Peyer's patch (tissue), 4 donors: ENCODE measurements around the gene DNAJB6. TPM values are rescaled to one million over a fixed set of nuclear protein-coding genes. Genes with fewer than 3 reads are reported as not detected.

Experiments
- DNase-seq, 3 donors: peaks; one replicate each; pipeline ENCODE4 v3.0.0-alpha.2; 2017 to 2019
- H3K27ac ChIP-seq, 4 donors: fragments of 200-600 bp; sonication (generic); one replicate each; pipeline ENCODE4 v1.5.1; 2016 to 2019
- H3K27me3 ChIP-seq, 2 donors: fragments of 200-600 bp; sonication (generic); one replicate each; pipeline ENCODE4 v1.5.1; 2019
- H3K36me3 ChIP-seq, 3 donors: fragments of 200-600 bp; sonication (generic); one replicate each; pipeline ENCODE4 v1.5.1; 2016 to 2019
- H3K4me1 ChIP-seq, 4 donors: fragments of 200-600 bp; sonication (generic); one replicate each; pipeline ENCODE4 v1.5.1; 2016 to 2019
- H3K4me3 ChIP-seq, 4 donors: fragments of 200-600 bp; sonication (generic); 1 replicate in 3 of 4; 2 replicates in 1 of 4; pipeline ENCODE4 v1.5.1; 2016 to 2019; ENCODE audit warnings: mild to moderate bottlenecking in 1 of 4
- H3K9me3 ChIP-seq, 4 donors: fragments of 200-600 bp; sonication (generic); one replicate each; pipeline ENCODE4 v1.5.1; 2016 to 2019; ENCODE audit warnings: mild to moderate bottlenecking in 1 of 4
- POLR2A ChIP-seq, 2 donors: fragments of 450-650 bp; IDR thresholded peaks; one replicate each; pipeline ENCODE4 v1.5.1; 2017; ENCODE audit warnings: antibody characterized with exemption in 2 of 2, mild to moderate bottlenecking in 2 of 2, moderate library complexity in 2 of 2
- total RNA-seq, 4 donors: library from RNA; depleted of rRNA; stranded (reverse); fragments of >200 nt; gene quantifications; one replicate each; pipeline ENCODE4 v1.1.0, GENCODE V29; 2016
- TF ChIP-seq, protein P1 (sequence below), 6 experiments: fragments of 450-650 bp in 4 of 6; fragments of 200-600 bp in 2 of 6; sonication (generic) in 1 of 6; IDR thresholded peaks; one replicate each; pipeline ENCODE4 v1.5.1; 2017 to 2019; ENCODE audit warnings: antibody characterized with exemption in 6 of 6, mild to moderate bottlenecking in 3 of 6, moderate library complexity in 1 of 6

The DNAJB6 gene
- total RNA-seq, 4 donors from 2014 or later: 47.1 to 129 (median 61.3) TPM

DNA sequence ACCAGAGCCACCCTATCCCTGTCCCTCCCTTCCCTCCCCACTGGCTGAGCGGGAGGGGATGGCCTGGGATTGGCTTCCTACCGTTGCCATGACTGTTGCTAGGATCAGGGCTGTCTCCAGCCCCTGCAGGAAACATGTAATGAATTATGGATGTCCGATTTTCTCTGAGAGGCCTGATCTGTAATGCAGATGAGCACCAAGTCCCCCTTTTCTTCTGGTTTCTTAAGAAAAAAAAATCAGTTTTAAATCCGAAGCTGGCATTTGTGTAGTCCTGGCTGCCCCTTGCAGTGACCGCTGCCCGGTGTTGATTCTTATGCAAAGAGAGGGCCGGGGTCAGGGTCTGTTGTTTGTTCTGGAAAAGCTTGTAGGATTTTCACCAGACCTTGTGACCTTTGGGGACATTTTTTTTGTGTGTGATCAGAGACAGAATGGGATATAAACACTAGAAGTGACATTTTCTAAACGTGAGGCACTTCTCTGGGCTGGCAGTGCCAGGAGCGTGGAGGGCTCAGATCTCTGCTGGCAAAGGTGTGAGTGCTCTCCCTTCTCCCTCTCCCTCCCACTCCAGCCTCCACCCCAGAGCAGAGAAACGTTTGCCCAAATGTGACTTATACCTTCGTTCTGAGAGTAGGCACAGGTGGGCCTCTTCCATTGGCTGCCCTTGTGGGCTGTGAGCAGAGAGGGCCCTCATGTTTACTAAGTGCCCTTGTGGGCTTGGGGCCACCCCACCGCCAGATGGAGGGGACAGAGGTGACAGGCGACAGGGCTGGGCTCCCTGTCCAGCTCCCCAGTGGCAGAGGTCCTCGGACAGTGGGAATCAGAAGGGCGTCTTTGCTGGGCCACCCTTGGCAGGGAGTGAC, 127.5 kb downstream of the DNAJB6 start:
- H3K27ac ChIP-seq: no peak overlapping the region
- TF ChIP-seq, protein P1, sequence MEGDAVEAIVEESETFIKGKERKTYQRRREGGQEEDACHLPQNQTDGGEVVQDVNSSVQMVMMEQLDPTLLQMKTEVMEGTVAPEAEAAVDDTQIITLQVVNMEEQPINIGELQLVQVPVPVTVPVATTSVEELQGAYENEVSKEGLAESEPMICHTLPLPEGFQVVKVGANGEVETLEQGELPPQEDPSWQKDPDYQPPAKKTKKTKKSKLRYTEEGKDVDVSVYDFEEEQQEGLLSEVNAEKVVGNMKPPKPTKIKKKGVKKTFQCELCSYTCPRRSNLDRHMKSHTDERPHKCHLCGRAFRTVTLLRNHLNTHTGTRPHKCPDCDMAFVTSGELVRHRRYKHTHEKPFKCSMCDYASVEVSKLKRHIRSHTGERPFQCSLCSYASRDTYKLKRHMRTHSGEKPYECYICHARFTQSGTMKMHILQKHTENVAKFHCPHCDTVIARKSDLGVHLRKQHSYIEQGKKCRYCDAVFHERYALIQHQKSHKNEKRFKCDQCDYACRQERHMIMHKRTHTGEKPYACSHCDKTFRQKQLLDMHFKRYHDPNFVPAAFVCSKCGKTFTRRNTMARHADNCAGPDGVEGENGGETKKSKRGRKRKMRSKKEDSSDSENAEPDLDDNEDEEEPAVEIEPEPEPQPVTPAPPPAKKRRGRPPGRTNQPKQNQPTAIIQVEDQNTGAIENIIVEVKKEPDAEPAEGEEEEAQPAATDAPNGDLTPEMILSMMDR (IDR thresholded peaks at IDR 0.05): no peak
- no peak for TF ChIP-seq POLR2A (IDR thresholded peaks at IDR 0.05)
- no peaks in the 10 kb centered on the region for H3K4me1 ChIP-seq
- peak in 1 of 3 donors; percentile 27 for DNase-seq
- H3K4me3 ChIP-seq: no peak overlapping the region
- H3K9me3 ChIP-seq: no peaks in the 10 kb centered on the region
- no peaks in the 10 kb centered on the region for H3K36me3 ChIP-seq
- no peaks in the 10 kb centered on the region for H3K27me3 ChIP-seq

DNA sequence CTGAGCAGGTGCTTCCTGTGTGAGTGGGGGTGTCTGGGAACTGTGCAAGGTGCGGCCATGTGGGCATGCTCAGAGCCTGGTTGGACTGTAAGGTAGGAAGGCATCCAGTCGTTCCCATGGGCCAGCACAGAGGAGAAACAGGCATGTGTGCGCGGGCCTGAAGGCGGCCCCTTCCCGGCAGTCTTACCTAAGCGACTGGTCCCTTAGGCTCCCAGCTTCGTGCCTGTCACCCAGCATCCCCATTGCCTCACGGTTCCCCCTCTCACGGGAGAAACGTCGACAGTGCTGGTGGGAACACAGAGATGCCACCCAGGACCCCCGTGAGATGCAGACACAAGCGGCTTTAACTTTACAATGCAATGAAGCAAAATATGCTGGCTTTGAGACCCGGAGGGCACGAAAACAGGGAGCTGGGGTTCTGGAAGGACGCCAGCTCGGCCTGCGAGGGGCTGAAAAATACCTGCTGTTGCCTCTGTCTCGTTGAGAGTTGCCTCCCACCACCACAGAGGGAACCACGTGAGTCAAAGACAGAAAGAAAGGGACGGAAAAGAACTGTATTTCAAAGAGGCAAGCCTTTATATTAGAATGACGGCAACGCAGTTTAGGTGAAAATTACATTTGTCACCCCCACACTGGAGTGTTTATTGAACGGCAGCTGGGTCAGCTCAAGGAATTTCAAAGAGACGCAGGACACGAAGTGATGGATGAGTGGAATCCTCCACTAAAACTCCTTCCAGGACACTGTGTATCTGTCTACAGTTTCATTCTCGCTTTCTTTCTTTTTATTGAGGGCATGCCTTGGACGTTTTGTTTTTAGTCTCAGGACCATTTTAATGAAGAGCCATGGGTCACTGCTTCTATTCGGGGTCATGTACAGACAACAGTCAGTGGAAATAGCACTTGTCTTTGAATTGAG, 128.4 kb downstream of the DNAJB6 start:
- Histone ChIP-seq H3K4me3 (no peak overlapping the region), H3K36me3 (no peaks in the 10 kb centered on the region), H3K9me3 (no peaks in the 10 kb centered on the region), H3K4me1 (no peaks in the 10 kb centered on the region), H3K27me3 (no peaks in the 10 kb centered on the region), H3K27ac (no peak overlapping the region)
- TF ChIP-seq, protein P1 (IDR thresholded peaks at IDR 0.05): no peak
- no peak for TF ChIP-seq POLR2A (IDR thresholded peaks at IDR 0.05)
- DNase-seq: peak in 1 of 3 donors; percentile 24

DNA sequence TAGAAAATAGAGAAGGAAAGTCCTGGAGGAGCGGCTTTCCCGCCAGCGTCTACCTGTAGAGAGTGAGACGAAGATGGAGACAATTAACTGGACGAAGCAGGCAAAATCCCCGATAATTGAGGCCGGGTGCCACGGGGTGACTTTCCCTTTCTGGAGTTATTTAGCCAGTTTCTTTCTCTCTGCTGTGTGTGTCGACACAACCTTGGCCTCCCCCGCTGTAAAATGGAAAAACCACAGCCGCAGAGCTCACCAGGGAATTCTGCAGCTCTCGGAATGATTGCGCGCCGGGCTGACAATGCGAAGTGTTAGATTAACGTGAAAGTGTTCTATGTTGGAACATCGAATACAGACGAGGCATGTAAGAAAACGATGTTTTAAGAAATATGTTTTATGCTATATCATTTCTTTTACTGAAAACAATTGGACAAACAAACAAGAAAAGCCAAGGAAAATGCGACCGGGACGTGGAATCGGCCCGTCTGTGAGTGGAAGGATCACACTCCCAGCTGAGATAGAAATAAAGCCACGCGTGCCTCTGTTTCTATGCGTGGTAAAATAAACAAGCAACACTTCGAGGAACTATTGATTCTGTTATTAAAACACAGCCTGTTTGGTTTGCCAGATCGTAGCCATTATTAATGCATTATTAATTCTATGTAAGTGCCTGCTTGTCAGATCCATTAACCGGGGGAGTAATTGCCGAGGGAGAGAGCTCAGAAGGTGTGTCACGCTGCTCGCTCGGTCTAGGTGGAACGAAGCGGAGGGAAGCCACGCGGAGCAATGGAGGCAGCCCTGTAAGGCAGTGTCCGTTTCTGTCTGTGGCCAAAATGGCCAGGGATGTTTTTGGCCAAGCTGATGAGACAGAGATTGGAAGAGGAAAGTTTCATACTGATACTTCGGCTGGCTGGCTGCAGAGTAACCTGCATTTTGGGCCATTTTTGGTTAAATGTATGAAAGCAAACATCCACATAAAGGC, 129.4 kb downstream of the DNAJB6 start:
- TF ChIP-seq, protein P1 (IDR thresholded peaks at IDR 0.05): no peak
- TF ChIP-seq POLR2A (IDR thresholded peaks at IDR 0.05): no peak
- Histone ChIP-seq H3K9me3 (no peaks in the 10 kb centered on the region), H3K4me1 (no peaks in the 10 kb centered on the region), H3K27me3 (no peaks in the 10 kb centered on the region), H3K27ac (no peak overlapping the region), H3K4me3 (no peak overlapping the region), H3K36me3 (no peaks in the 10 kb centered on the region)
- peak in 1 of 3 donors; percentile 13 for DNase-seq

DNA sequence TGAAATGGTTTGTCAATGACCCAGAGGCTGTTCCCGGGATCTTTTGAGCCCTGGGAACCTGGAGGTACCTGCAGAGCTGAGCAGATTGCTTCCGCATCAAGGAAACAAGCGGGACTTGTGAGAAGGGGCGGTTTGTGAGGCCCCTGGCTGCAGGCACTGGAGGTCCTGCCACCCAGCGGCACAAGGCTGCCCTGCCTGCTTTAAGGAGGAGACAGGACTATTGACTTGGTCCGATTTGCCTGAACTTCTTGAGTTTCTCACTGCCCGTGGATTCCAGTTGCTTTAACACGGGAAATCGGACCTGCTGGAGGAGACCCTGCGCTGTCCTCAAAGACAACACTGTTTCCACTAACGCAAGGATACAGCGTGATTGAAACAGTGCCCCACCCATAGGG, 130.1 kb downstream of the DNAJB6 start:
- H3K27me3 ChIP-seq: no peaks in the 10 kb centered on the region
- H3K4me3 ChIP-seq: no peak overlapping the region
- no peak overlapping the region for H3K27ac ChIP-seq
- TF ChIP-seq, protein P1 (IDR thresholded peaks at IDR 0.05): no peak
- TF ChIP-seq POLR2A (IDR thresholded peaks at IDR 0.05): no peak
- peak in 1 of 3 donors; percentile 18 for DNase-seq
- no peaks in the 10 kb centered on the region for H3K9me3 ChIP-seq
- H3K4me1 ChIP-seq: no peaks in the 10 kb centered on the region
- no peaks in the 10 kb centered on the region for H3K36me3 ChIP-seq

Other genes starting within 250 kb of the DNAJB6 start
- 100 to 1,000 TPM in 3 of 4 donors, 10 to 100 TPM in 1; 76.4 to 106 (median 101) TPM for gene UBE3C, start 198.1 kb upstream of the DNAJB6 start, total RNA-seq